NCI-H510A (cell line): ENCODE measurements around the gene SMG6.

Experiments
- DNase-seq: peaks from one replicate; lab custom pipeline; 2025; lab: John Stamatoyannopoulos, UW

The SMG6 gene

GRCh38 chr17:2076087-2076984, 227.2 kb downstream of the SMG6 start:
- DNase-seq, result no peak

- DNase-seq, result no peak
Observed at GRCh38 chr17:2075336-2076086, 228.1 kb downstream of the SMG6 start.

GRCh38 chr17:2074919-2075318, 228.7 kb downstream of the SMG6 start:
- DNase-seq, result no peak

GRCh38 chr17:2071455-2072281, 231.9 kb downstream of the SMG6 start:
- no peak for DNase-seq

- DNase-seq, result no peak
Observed at GRCh38 chr17:2071024-2071385, 232.6 kb downstream of the SMG6 start.

- DNase-seq, result no peak
Observed at GRCh38 chr17:2070241-2071023, 233.2 kb downstream of the SMG6 start.

- DNase-seq, result no peak
Observed at GRCh38 chr17:2068519-2069051, 235.0 kb downstream of the SMG6 start.

- DNase-seq, result no peak
Observed at GRCh38 chr17:2068031-2068518, 235.5 kb downstream of the SMG6 start.

GRCh38 chr17:2067608-2068024, 236.0 kb downstream of the SMG6 start:
- no peak for DNase-seq

GRCh38 chr17:2067048-2067561, 236.5 kb downstream of the SMG6 start:
- no peak for DNase-seq

GRCh38 chr17:2065949-2066400, 237.6 kb downstream of the SMG6 start:
- DNase-seq, result no peak

GRCh38 chr17:2064980-2065785, 238.4 kb downstream of the SMG6 start:
- DNase-seq, result no peak

- no peak for DNase-seq
Observed at GRCh38 chr17:2064520-2064971, 239.0 kb downstream of the SMG6 start.

- DNase-seq, result no peak
Observed at GRCh38 chr17:2064147-2064489, 239.5 kb downstream of the SMG6 start.

- no peak for DNase-seq
Observed at GRCh38 chr17:2063261-2064146, 240.1 kb downstream of the SMG6 start.

GRCh38 chr17:2062571-2063183, 240.9 kb downstream of the SMG6 start:
- no peak for DNase-seq

- no peak for DNase-seq
Observed at GRCh38 chr17:2061441-2061958, 242.1 kb downstream of the SMG6 start.
